ENCODE measurements around the gene DCLK1.

DCLK1 gene

DNA sequence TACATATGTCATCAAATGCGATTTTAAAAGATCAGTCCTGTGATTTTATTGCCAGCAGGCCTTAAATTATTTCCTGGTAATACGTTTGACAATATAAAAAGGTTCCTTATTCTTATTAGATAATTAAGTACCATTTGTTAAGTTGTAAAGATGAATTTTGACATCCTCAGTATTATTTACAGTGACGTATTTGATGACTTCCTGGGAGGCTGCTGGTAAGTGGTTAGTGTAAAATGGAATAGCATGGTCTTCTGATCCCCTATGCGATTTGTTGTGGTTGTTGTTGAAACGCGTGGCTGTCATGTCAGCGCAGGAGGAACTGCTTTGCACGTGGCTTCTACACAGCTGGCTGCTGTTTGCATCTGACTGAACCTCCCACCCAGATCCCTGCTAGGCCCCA, 99.7 kb downstream of the DCLK1 start:
- no peak for TF ChIP-seq CTCF (IDR thresholded peaks at IDR 0.05; ENCODE audit: borderline replicate concordance, insufficient read depth, low read depth, low read length)
- H3K4me3 ChIP-seq (ENCODE audit: low read depth, low read length): no peak overlapping the region

DNA sequence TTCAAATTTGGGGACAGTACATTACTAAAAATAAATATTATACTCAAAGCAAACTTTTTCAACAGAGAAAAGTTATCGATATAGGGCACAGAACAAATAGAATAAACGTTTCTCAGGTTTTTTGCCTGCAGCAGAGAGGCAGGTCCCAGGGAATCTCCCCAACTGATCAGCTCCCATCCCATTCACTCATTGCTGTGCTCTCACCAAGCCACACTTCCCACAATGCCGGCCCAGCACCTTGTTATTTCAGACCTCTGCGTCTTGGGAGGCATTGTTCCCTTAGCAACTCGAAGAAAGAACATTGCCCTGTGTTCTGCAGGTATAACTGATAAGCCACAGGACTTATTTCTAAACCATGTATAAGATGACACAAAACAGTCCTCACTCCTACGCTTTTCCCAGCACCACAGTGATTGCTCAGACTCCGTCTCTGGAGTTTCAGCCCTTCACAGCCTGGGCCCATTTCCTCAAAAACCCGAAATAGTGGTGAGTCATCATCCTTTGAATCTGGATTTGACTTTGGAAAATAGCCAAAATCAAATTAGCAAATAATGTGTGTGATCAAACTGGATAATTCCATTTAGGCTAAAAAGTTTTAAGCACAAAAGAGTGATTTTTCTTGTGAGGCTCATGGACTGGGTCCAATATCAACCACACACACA, 100.4 kb downstream of the DCLK1 start:
- no peak for TF ChIP-seq CTCF (IDR thresholded peaks at IDR 0.05; ENCODE audit: borderline replicate concordance, insufficient read depth, low read depth, low read length)
- no peak overlapping the region for H3K4me3 ChIP-seq (ENCODE audit: low read depth, low read length)

- no peak for TF ChIP-seq CTCF (IDR thresholded peaks at IDR 0.05; ENCODE audit: borderline replicate concordance, insufficient read depth, low read depth, low read length)
These were observed 102.0 kb downstream of the DCLK1 start for GRCh38 chr13:36029166-36029565.

GRCh38 chr13:36028359-36029025, 102.7 kb downstream of the DCLK1 start:
- no peak for TF ChIP-seq CTCF (IDR thresholded peaks at IDR 0.05; ENCODE audit: borderline replicate concordance, insufficient read depth, low read depth, low read length)
- H3K4me3 ChIP-seq (ENCODE audit: low read depth, low read length): no peak overlapping the region

More at GRCh38 chr13:36029166-36029565, 102.0 kb downstream of the DCLK1 start:
- no peak overlapping the region for H3K4me3 ChIP-seq (ENCODE audit: low read depth, low read length)

GRCh38 chr13:36026531-36026930, 104.7 kb downstream of the DCLK1 start:
- H3K4me3 ChIP-seq (ENCODE audit: low read depth, low read length): no peak overlapping the region
- TF ChIP-seq CTCF (IDR thresholded peaks at IDR 0.05; ENCODE audit: borderline replicate concordance, insufficient read depth, low read depth, low read length): no peak

- no peak overlapping the region for H3K4me3 ChIP-seq (ENCODE audit: low read depth, low read length)
- no peak for TF ChIP-seq CTCF (IDR thresholded peaks at IDR 0.05; ENCODE audit: borderline replicate concordance, insufficient read depth, low read depth, low read length)
These were observed 116.4 kb downstream of the DCLK1 start for GRCh38 chr13:36014763-36015162.
